Progenitor cell of endocrine pancreas (in vitro differentiated cells): ENCODE results near the gene INPP4A. TPM values are rescaled to one million over a fixed set of nuclear protein-coding genes. Genes with fewer than 3 reads are reported as not detected.

ENCODE experiments used
- DNase-seq: peaks from one replicate; pipeline ENCODE4 v3.0.0; 2021; ENCODE audit warnings: low spot score; ENCODE audit not compliant: unreplicated experiment
- H3K27ac Mint-ChIP-seq: 2 replicates; pipeline ENCODE4 v1.8.0; 2021; ENCODE audit warnings: mild to moderate bottlenecking, moderate library complexity, mixed read lengths
- H3K27me3 Mint-ChIP-seq: 2 replicates; pipeline ENCODE4 v1.8.0; 2021; ENCODE audit warnings: mixed read lengths
- H3K36me3 Mint-ChIP-seq: 2 replicates; pipeline ENCODE4 v1.8.0; 2022; ENCODE audit warnings: mixed read lengths; ENCODE audit not compliant: insufficient read depth
- H3K4me1 Mint-ChIP-seq: 2 replicates; pipeline ENCODE4 v1.8.0; 2021; ENCODE audit warnings: low read depth, mixed read lengths
- H3K4me3 Mint-ChIP-seq: 2 replicates; pipeline ENCODE4 v1.8.0; 2021; ENCODE audit warnings: low read depth, mild to moderate bottlenecking, moderate library complexity, mixed read lengths
- H3K9me3 Mint-ChIP-seq: 2 replicates; pipeline ENCODE4 v1.8.0; 2021; ENCODE audit warnings: low read depth, mixed read lengths
- CTCF ChIP-seq: fragments of 200-600 bp; sonication (generic); IDR thresholded peaks from one replicate; pipeline ENCODE4 v1.5.0; 2021; ENCODE audit warnings: antibody characterized with exemption, mild to moderate bottlenecking; ENCODE audit not compliant: unreplicated experiment
- total RNA-seq: library from RNA; stranded (reverse); gene quantifications from 2 replicates; pipeline ENCODE4 v1.2.1, GENCODE V29; 2021

Gene INPP4A
- total RNA-seq, 1 donor from 2014 or later, result 33.0 TPM

- no peaks in the 10 kb centered on the region for H3K4me1 Mint-ChIP-seq
- no peaks in the 10 kb centered on the region for H3K27me3 Mint-ChIP-seq
- no peak for DNase-seq
- no peak overlapping the region for H3K4me3 Mint-ChIP-seq
- H3K36me3 Mint-ChIP-seq, result peaks cover 10% of the 10 kb centered on the region
- TF ChIP-seq CTCF, result no peak
- no peaks in the 10 kb centered on the region for H3K9me3 Mint-ChIP-seq
- H3K27ac Mint-ChIP-seq, result no peak overlapping the region
Observed at GRCh38 chr2:98556344-98557033, 111.8 kb downstream of the INPP4A start.

- DNase-seq, result no peak
- Mint-ChIP-seq H3K4me3 (no peak overlapping the region), H3K27ac (no peak overlapping the region), H3K4me1 (no peaks in the 10 kb centered on the region), H3K36me3 (peaks cover 5% of the 10 kb centered on the region), H3K9me3 (no peaks in the 10 kb centered on the region), H3K27me3 (no peaks in the 10 kb centered on the region)
- no peak for TF ChIP-seq CTCF
Observed at GRCh38 chr2:98558852-98559530, 114.3 kb downstream of the INPP4A start.

GRCh38 chr2:98559581-98559980, 114.9 kb downstream of the INPP4A start:
- Mint-ChIP-seq H3K4me1 (no peaks in the 10 kb centered on the region), H3K4me3 (no peak overlapping the region), H3K27me3 (no peaks in the 10 kb centered on the region), H3K9me3 (no peaks in the 10 kb centered on the region), H3K27ac (no peak overlapping the region), H3K36me3 (peaks cover 5% of the 10 kb centered on the region)
- no peak for DNase-seq
- TF ChIP-seq CTCF, result no peak

- TF ChIP-seq CTCF, result no peak
- Mint-ChIP-seq H3K9me3 (no peaks in the 10 kb centered on the region), H3K27me3 (no peaks in the 10 kb centered on the region), H3K4me3 (no peak overlapping the region), H3K36me3 (peaks cover 3% of the 10 kb centered on the region), H3K4me1 (no peaks in the 10 kb centered on the region), H3K27ac (no peak overlapping the region)
- DNase-seq, result no peak
Observed at GRCh38 chr2:98560256-98560771, 115.7 kb downstream of the INPP4A start.

- Mint-ChIP-seq H3K9me3 (no peaks in the 10 kb centered on the region), H3K27ac (no peak overlapping the region), H3K36me3 (peaks cover 5% of the 10 kb centered on the region), H3K4me1 (no peaks in the 10 kb centered on the region), H3K4me3 (no peak overlapping the region), H3K27me3 (no peaks in the 10 kb centered on the region)
- DNase-seq, result no peak
- TF ChIP-seq CTCF, result no peak
Observed at GRCh38 chr2:98561018-98561417, 116.4 kb downstream of the INPP4A start.
